Epithelial cell of esophagus (primary cell): Measurements from ENCODE around the gene SH3RF1.
A peak's percentile ranks its signal among the peaks of the same experiment; 100 is the strongest.

Experiments
- DNase-seq: peaks from one replicate; pipeline ENCODE4 v3.0.0; 2010; ENCODE audit warnings: low read depth
- H3K4me3 ChIP-seq: 2 replicates; pipeline ENCODE4 v1.5.1; 2011; ENCODE audit warnings: mild to moderate bottlenecking, low read length, control low read depth
- TF ChIP-seq, protein P1 (sequence below): IDR thresholded peaks from 2 replicates; pipeline ENCODE4 v1.5.1; 2011; ENCODE audit warnings: low read depth, mild to moderate bottlenecking, low read length, control low read depth, inconsistent platforms; ENCODE audit not compliant: insufficient read depth; ENCODE audit errors: missing control alignments

The SH3RF1 gene

DNA sequence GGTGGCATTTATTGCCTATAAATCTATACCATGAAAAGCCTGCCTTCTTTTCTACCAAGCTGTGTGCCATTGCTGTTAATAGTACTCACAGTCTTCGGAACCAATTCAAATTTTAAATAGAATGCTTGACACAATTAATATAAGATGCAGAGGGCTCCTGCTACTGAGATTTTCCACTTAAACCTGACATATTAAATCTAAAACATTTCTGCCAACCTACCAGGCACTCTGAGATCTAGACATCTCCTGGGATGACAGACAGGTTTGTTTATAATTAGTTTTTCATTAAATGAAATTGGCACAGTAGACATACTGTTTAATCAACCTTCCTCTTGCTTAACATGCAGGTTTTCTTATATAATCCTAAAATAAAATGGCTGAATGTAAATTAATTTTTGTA is 143.4 kb downstream of the SH3RF1 start:
- TF ChIP-seq, protein P1, sequence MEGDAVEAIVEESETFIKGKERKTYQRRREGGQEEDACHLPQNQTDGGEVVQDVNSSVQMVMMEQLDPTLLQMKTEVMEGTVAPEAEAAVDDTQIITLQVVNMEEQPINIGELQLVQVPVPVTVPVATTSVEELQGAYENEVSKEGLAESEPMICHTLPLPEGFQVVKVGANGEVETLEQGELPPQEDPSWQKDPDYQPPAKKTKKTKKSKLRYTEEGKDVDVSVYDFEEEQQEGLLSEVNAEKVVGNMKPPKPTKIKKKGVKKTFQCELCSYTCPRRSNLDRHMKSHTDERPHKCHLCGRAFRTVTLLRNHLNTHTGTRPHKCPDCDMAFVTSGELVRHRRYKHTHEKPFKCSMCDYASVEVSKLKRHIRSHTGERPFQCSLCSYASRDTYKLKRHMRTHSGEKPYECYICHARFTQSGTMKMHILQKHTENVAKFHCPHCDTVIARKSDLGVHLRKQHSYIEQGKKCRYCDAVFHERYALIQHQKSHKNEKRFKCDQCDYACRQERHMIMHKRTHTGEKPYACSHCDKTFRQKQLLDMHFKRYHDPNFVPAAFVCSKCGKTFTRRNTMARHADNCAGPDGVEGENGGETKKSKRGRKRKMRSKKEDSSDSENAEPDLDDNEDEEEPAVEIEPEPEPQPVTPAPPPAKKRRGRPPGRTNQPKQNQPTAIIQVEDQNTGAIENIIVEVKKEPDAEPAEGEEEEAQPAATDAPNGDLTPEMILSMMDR: no peak
- no peak overlapping the region for H3K4me3 ChIP-seq
- DNase-seq: no peak

GRCh38 chr4:169124661-169125060 is 146.1 kb downstream of the SH3RF1 start:
- TF ChIP-seq, protein P1: no peak
- no peak overlapping the region for H3K4me3 ChIP-seq
- DNase-seq: no peak

- DNase-seq: no peak
- TF ChIP-seq, protein P1: no peak
Measured at GRCh38 chr4:169122422-169122821, 148.3 kb downstream of the SH3RF1 start.

DNA sequence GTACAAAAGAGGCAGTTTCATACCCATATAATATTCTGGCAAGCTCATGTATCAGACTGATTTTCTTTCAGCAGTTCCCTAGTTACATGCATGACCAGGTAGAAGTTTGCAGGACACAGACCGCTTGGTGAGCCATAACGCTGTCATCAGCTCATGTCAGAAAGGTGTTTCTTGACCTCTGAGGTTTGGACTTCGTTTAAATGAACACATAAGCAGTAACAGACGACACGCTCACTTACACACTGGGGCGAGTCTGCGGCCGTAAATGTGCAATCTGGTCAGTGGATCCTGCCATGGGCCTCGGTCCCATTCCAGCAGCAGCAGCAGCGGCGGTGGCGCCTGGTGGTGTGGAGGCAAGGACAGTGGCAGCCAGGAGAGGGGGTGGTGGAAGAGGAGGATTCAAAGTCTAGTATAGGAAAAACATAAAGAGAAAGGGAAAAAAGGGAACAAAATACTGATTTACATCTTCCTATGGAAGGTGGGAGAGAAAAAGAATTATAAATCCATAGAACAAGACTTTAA is 148.8 kb downstream of the SH3RF1 start:
- TF ChIP-seq, protein P1: no peak
- H3K4me3 ChIP-seq: no peak overlapping the region
- DNase-seq: no peak

More at GRCh38 chr4:169122422-169122821, 148.3 kb downstream of the SH3RF1 start:
- H3K4me3 ChIP-seq: no peak overlapping the region

GRCh38 chr4:169120624-169121023 is 150.1 kb downstream of the SH3RF1 start:
- TF ChIP-seq, protein P1: no peak
- no peak for DNase-seq
- no peak overlapping the region for H3K4me3 ChIP-seq

DNA sequence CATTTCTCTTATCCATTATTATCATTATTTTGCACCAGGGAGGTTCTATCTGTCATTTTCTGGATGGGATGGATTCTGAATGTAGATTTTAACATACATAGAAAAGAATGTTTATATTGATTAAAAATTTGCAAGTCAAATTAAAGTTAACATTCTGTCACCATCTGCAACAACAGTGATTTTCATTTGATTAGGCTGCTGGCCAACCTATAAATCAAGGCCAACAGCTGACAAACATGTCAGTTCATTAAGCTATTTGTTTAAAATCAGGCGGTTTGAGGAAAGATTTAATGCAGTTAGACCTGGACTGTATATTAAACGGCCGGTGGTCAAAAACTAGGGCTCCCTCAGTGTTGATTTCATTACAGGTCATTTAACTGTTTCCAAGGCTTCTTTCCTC is 151.2 kb downstream of the SH3RF1 start:
- DNase-seq: no peak
- TF ChIP-seq, protein P1: no peak
- no peak overlapping the region for H3K4me3 ChIP-seq

DNA sequence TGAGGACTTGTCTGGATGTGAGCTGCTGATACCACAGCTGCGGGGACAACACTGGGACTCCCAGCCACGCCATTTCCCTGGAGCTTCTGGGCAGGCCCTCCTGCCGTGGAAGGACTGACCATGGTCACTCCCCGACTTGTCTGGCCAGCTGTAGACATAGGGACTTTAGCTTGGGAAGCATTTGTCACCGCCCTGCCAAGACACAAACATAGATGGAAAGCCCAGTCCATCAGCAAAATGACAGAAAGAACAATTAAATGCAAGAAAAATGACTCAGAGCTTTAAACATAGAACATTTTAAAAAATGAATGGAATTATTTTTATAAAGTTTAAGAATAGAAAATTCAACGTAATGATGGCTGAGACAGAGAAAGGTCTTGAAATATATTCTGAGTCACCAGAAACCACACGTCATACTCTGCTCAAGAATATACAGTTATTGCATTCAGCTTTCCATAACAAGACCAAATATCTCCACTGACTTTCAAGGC is 153.1 kb downstream of the SH3RF1 start:
- TF ChIP-seq, protein P1: no peak
- peak; percentile 37 for DNase-seq
- H3K4me3 ChIP-seq: no peak overlapping the region
